Choroid plexus epithelial cell (primary cell): ENCODE measurements around the gene ART4.

Source experiments
- DNase-seq: peaks from one replicate; pipeline ENCODE4 v3.0.0-alpha.2; 2010; ENCODE audit warnings: low read depth
- H3K4me3 ChIP-seq: 2 replicates; pipeline ENCODE4 v1.5.1; 2011; ENCODE audit warnings: low read depth, mild to moderate bottlenecking, control low read depth, low read length, moderate library complexity
- CTCF ChIP-seq: conservative IDR thresholded peaks from 2 replicates; pipeline ENCODE4 v1.5.1; 2011; ENCODE audit warnings: low read depth, mild to moderate bottlenecking, control low read depth, inconsistent platforms, low read length, moderate library complexity

ART4 gene

GRCh38 chr12:14843425-14843887, at the start of gene ART4:
Gene ART4 (minus strand): TSS chr12:14843526. CDS start chr12:14843113, 413 bp downstream.
- no peak for DNase-seq
- no peak within 1 kb of the TSS for H3K4me3 ChIP-seq
- no peak for TF ChIP-seq CTCF

- peak; percentile 54 for DNase-seq
- H3K4me3 ChIP-seq = no peak overlapping the region
- peak; percentile 34 for TF ChIP-seq CTCF
Observed at GRCh38 chr12:14892726-14893505, 49.6 kb upstream of the ART4 start.

DNA sequence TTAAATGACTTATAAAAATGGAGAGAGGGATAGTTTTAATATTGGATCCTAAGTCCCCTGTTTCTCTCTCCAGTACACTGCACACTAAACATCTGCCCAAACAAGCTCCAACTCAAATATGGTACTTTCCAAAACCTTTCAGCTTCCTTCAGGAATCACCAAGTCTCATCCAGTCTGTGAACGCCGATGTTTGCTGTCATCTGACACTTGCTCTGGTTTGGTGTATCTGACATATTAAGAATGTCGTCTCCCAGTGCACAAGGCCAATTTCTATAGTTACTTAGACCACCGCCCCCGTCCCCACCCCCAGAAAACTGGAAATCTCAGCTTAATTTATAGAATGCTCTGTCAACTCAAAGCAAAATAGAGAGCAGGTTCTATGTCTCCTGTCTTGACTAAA, 47.4 kb upstream of the ART4 start:
- no peak for DNase-seq
- TF ChIP-seq CTCF = no peak
- no peak overlapping the region for H3K4me3 ChIP-seq

DNA sequence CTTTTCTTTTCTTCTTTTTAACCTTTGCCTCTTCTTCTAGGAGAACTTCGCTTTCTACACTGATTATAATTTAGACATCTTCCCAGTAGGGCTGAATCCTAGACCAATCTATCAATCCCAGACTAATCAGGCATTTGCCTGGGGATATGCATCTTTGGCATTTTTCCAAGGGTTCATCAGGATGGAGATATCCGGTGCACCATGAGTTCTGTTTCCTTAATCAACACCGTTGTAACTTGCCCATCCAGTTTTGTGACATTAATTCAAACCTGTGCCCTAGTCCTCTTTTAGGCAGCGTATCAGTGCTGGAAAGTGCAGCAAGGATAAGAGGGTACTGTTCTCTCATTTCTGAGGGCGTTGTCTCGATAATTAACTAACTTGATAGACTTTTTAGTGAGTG, 42.9 kb upstream of the ART4 start:
- no peak overlapping the region for H3K4me3 ChIP-seq
- TF ChIP-seq CTCF = no peak
- no peak for DNase-seq

DNA sequence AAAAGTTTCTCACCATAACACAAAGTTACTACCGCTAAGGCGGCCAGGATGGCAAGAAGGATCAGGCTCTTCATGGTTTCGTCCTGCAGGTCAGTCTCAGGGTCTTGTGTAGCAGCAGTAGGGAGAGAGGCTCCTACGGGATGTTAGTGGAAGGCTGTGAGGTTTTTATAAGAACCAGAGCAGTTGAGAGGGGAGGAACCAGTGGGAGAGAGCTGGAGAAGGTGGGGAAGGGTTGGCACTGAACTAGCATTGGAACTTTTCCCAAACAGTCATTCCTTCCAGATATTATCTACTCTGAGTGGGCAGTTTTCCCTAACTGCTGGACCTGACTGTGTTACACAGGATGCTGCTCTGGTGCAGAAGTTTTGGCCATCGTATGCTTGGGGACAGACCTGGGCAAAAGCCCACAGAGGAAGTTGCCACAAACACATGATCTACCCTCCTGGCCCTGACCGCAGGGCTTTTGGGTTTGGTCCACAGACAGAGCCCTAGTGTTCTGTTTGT, 42.4 kb upstream of the ART4 start, which contains the start of gene MGP:
Gene MGP (minus strand): TSS at position 137 of the 504 bp plus-strand sequence. CDS start 63 bp downstream, at position 74.
- peak within 1 kb of the TSS; percentile 40 for H3K4me3 ChIP-seq
- DNase-seq = peak; percentile 23
- no peak for TF ChIP-seq CTCF

DNA sequence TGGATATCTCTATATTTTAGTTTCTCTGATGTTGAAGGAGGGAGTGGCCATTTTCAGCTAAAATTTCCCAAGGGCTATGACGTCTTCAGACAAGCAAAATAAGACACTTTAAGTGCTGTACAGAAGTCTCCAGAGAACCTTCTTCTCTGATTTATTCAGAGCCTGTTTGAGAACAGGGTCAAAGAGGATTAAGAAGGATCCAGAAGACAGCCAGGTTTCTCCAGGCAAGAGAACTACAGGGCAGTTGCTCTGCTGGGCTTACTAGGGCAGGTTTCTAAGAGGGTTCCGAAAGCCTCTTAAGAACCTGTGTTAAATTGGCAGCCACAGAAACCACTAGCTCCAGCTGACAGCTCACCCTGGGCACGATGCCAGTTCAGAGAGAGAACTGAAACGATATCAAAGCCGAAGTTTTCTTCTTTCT, 41.1 kb upstream of the ART4 start:
- no peak for TF ChIP-seq CTCF
- H3K4me3 ChIP-seq = peak overlapping the region; percentile 40
- DNase-seq = peak; percentile 92
